PFSK-1 (cell line): ENCODE data around the gene SLC25A47.

Source experiments
- FOXP2 ChIP-seq: optimal IDR thresholded peaks from 2 replicates; pipeline ENCODE3; 2011; ENCODE audit warnings: borderline replicate concordance, control low read depth, inconsistent platforms; ENCODE audit not compliant: insufficient read depth; ENCODE audit errors: extremely low read length, extremely low read depth
- POLR2AphosphoS5 ChIP-seq: IDR thresholded peaks from 2 replicates; pipeline ENCODE4 v1.6.1; 2012; ENCODE audit warnings: low read depth, mild to moderate bottlenecking, control low read depth, low read length, moderate library complexity
- REST ChIP-seq, 2 experiments: IDR thresholded peaks; 2 replicates each; pipeline versions ENCODE4 v1.6.1 to v1.8.0; 2011 to 2012; ENCODE audit warnings: low read depth in 2 of 2, low read length in 2 of 2, control low read depth in 1 of 2, inconsistent platforms in 1 of 2, mild to moderate bottlenecking in 1 of 2, moderate library complexity in 1 of 2; ENCODE audit not compliant: insufficient read depth in 1 of 2
- SIN3A ChIP-seq: IDR thresholded peaks from 2 replicates; pipeline ENCODE4 v1.6.1; 2012; ENCODE audit warnings: mild to moderate bottlenecking, low read length, moderate library complexity, borderline replicate concordance; ENCODE audit not compliant: insufficient read depth
- TAF1 ChIP-seq: IDR thresholded peaks from 2 replicates; pipeline ENCODE4 v1.6.1; 2012; ENCODE audit warnings: low read length, control low read depth, borderline replicate concordance; ENCODE audit not compliant: insufficient read depth

SLC25A47 gene

GRCh38 chr14:100320157-100320856 lies 2.8 kb upstream of the SLC25A47 start:
- TF ChIP-seq SIN3A: no peak
- no peak for TF ChIP-seq REST (IDR thresholded peaks at IDR 0.05; ENCODE audit: insufficient read depth in 1 of 2, low read depth in 2 of 2, low read length in 2 of 2)
- no peak for TF ChIP-seq POLR2AphosphoS5
- TF ChIP-seq FOXP2: no peak
- TF ChIP-seq TAF1: no peak

GRCh38 chr14:100321473-100322137 lies 1.5 kb upstream of the SLC25A47 start:
- TF ChIP-seq POLR2AphosphoS5 (no peak), REST (IDR thresholded peaks at IDR 0.05; ENCODE audit: insufficient read depth in 1 of 2, low read depth in 2 of 2, low read length in 2 of 2) (no peak), FOXP2 (no peak), SIN3A (no peak), TAF1 (no peak)

- TF ChIP-seq REST (IDR thresholded peaks at IDR 0.05; ENCODE audit: insufficient read depth in 1 of 2, low read depth in 2 of 2, low read length in 2 of 2) (no peak), POLR2AphosphoS5 (no peak), FOXP2 (no peak), TAF1 (no peak), SIN3A (no peak)
Measured at GRCh38 chr14:100322138-100322957, 791 bp upstream of the SLC25A47 start.

DNA sequence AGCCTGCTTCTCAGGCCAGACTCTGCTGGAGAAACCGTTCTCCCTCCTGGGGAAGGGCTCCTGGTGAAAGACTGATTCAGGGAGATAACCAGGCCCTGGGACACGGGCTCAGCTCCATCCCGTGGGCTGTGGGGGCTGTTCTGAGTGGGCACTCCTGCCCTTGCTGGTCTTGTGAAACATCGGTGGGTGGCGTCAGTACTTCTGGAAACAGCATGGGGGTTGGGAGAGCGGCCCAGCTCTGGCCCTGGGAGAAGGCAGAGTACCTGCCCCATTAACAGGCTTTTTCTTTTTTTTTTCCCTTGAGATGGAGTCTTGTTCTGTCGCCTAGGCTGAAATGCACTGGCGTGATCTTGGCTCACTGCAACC lies 786 bp downstream of the SLC25A47 start:
- no peak for TF ChIP-seq TAF1
- no peak for TF ChIP-seq REST (IDR thresholded peaks at IDR 0.05; ENCODE audit: insufficient read depth in 1 of 2, low read depth in 2 of 2, low read length in 2 of 2)
- no peak for TF ChIP-seq SIN3A
- no peak for TF ChIP-seq FOXP2
- no peak for TF ChIP-seq POLR2AphosphoS5
